ENCODE results near the gene OMD. TPM values are rescaled to one million over a fixed set of nuclear protein-coding genes. Genes with fewer than 3 reads are reported as not detected.
"Not testable (repeated sequence)": the region's sequence is repeated elsewhere in the genome, so short reads cannot be mapped to it uniquely, and the experiment has no call there.

The OMD gene
- total RNA-seq, 2 donors from 2014 or later: not detected

GRCh38 chr9:92432972-92433548, 8.8 kb upstream of the OMD start:
- no peaks in the 10 kb centered on the region for H3K36me3 Mint-ChIP-seq (ENCODE audit: low read depth)
- H3K4me1 Mint-ChIP-seq: no peaks in the 10 kb centered on the region
- no peaks in the 10 kb centered on the region for H3K27me3 Mint-ChIP-seq
- no peak overlapping the region for H3K27ac Mint-ChIP-seq
- ATAC-seq (no peak), DNase-seq (no peak)
- no peak overlapping the region for H3K4me3 Mint-ChIP-seq
- no peaks in the 10 kb centered on the region for H3K9me3 ChIP-seq (ENCODE audit: control insufficient read depth, low read length, poor library complexity, severe bottlenecking)

GRCh38 chr9:92432350-92432749, 8.1 kb upstream of the OMD start:
- no peaks in the 10 kb centered on the region for H3K27me3 Mint-ChIP-seq

GRCh38 chr9:92429836-92430235, 5.6 kb upstream of the OMD start:
- H3K9me3 ChIP-seq (ENCODE audit: control insufficient read depth, low read length, poor library complexity, severe bottlenecking): no peaks in the 10 kb centered on the region
- Mint-ChIP-seq H3K36me3 (ENCODE audit: low read depth) (no peaks in the 10 kb centered on the region), H3K27me3 (no peaks in the 10 kb centered on the region), H3K4me1 (no peaks in the 10 kb centered on the region), H3K4me3 (no peak overlapping the region), H3K27ac (no peak overlapping the region)
- DNase-seq: no peak
- no peak for ATAC-seq

More at GRCh38 chr9:92432350-92432749, 8.1 kb upstream of the OMD start:
- H3K4me3 Mint-ChIP-seq: no peak overlapping the region
- no peaks in the 10 kb centered on the region for H3K9me3 ChIP-seq (ENCODE audit: control insufficient read depth, low read length, poor library complexity, severe bottlenecking)
- no peaks in the 10 kb centered on the region for H3K4me1 Mint-ChIP-seq
- DNase-seq (no peak), ATAC-seq (no peak)
- H3K27ac Mint-ChIP-seq: no peak overlapping the region
- no peaks in the 10 kb centered on the region for H3K36me3 Mint-ChIP-seq (ENCODE audit: low read depth)

- H3K27ac Mint-ChIP-seq: no peak overlapping the region
- no peaks in the 10 kb centered on the region for H3K4me1 Mint-ChIP-seq
- no peaks in the 10 kb centered on the region for H3K36me3 Mint-ChIP-seq (ENCODE audit: low read depth)
- no peak for ATAC-seq
- no peak overlapping the region for H3K4me3 Mint-ChIP-seq
- DNase-seq: no peak
- no peaks in the 10 kb centered on the region for H3K9me3 ChIP-seq (ENCODE audit: control insufficient read depth, low read length, poor library complexity, severe bottlenecking)
- no peaks in the 10 kb centered on the region for H3K27me3 Mint-ChIP-seq
Measured at GRCh38 chr9:92426501-92427145, 2.4 kb upstream of the OMD start.

GRCh38 chr9:92425474-92425873, 1.2 kb upstream of the OMD start:
- no peaks in the 10 kb centered on the region for H3K9me3 ChIP-seq (ENCODE audit: control insufficient read depth, low read length, poor library complexity, severe bottlenecking)
- no peaks in the 10 kb centered on the region for H3K36me3 Mint-ChIP-seq (ENCODE audit: low read depth)
- H3K4me3 Mint-ChIP-seq: no peak overlapping the region
- H3K27ac Mint-ChIP-seq: no peak overlapping the region
- no peaks in the 10 kb centered on the region for H3K27me3 Mint-ChIP-seq
- no peaks in the 10 kb centered on the region for H3K4me1 Mint-ChIP-seq
- no peak for DNase-seq
- no peak for ATAC-seq

GRCh38 chr9:92423612-92424011, 659 bp downstream of the OMD start:
- Mint-ChIP-seq H3K27ac (no peak overlapping the region), H3K4me3 (no peak overlapping the region), H3K27me3 (no peaks in the 10 kb centered on the region), H3K4me1 (no peaks in the 10 kb centered on the region), H3K36me3 (ENCODE audit: low read depth) (no peaks in the 10 kb centered on the region)
- ATAC-seq: no peak
- H3K9me3 ChIP-seq (ENCODE audit: control insufficient read depth, low read length, poor library complexity, severe bottlenecking): no peaks in the 10 kb centered on the region
- no peak for DNase-seq

GRCh38 chr9:92422611-92423338, 1.5 kb downstream of the OMD start:
- Mint-ChIP-seq H3K36me3 (ENCODE audit: low read depth) (no peaks in the 10 kb centered on the region), H3K27me3 (no peaks in the 10 kb centered on the region), H3K4me1 (no peaks in the 10 kb centered on the region), H3K4me3 (no peak overlapping the region), H3K27ac (peak overlapping the region; percentile 37)
- DNase-seq: no peak
- no peak for ATAC-seq
- no peaks in the 10 kb centered on the region for H3K9me3 ChIP-seq (ENCODE audit: control insufficient read depth, low read length, poor library complexity, severe bottlenecking)

- Mint-ChIP-seq H3K36me3 (ENCODE audit: low read depth) (no peaks in the 10 kb centered on the region), H3K4me3 (no peak overlapping the region), H3K4me1 (no peaks in the 10 kb centered on the region), H3K27ac (no peak overlapping the region), H3K27me3 (no peaks in the 10 kb centered on the region)
- ATAC-seq (no peak), DNase-seq (no peak)
- H3K9me3 ChIP-seq (ENCODE audit: control insufficient read depth, low read length, poor library complexity, severe bottlenecking): no peaks in the 10 kb centered on the region
Measured at GRCh38 chr9:92414566-92414965, 9.7 kb downstream of the OMD start.

GRCh38 chr9:92411157-92411556, 13.1 kb downstream of the OMD start:
- not testable (repeated sequence) for H3K27ac Mint-ChIP-seq; H3K27me3 Mint-ChIP-seq; DNase-seq; H3K4me3 Mint-ChIP-seq; H3K4me1 Mint-ChIP-seq; H3K9me3 ChIP-seq (ENCODE audit: control insufficient read depth, low read length, poor library complexity, severe bottlenecking); H3K36me3 Mint-ChIP-seq (ENCODE audit: low read depth); ATAC-seq

- ATAC-seq (no peak), DNase-seq (no peak)
- no peak overlapping the region for H3K4me3 Mint-ChIP-seq
- H3K27me3 Mint-ChIP-seq: no peaks in the 10 kb centered on the region
- no peaks in the 10 kb centered on the region for H3K9me3 ChIP-seq (ENCODE audit: control insufficient read depth, low read length, poor library complexity, severe bottlenecking)
- H3K27ac Mint-ChIP-seq: no peak overlapping the region
- no peaks in the 10 kb centered on the region for H3K36me3 Mint-ChIP-seq (ENCODE audit: low read depth)
- H3K4me1 Mint-ChIP-seq: peaks cover 15% of the 10 kb centered on the region
Measured at GRCh38 chr9:92408747-92409478, 15.4 kb downstream of the OMD start.

- Mint-ChIP-seq H3K27me3 (no peaks in the 10 kb centered on the region), H3K36me3 (ENCODE audit: low read depth) (no peaks in the 10 kb centered on the region), H3K4me3 (no peak overlapping the region), H3K27ac (peak overlapping the region; percentile 34), H3K4me1 (peaks cover 15% of the 10 kb centered on the region)
- DNase-seq (no peak), ATAC-seq (no peak)
- H3K9me3 ChIP-seq (ENCODE audit: control insufficient read depth, low read length, poor library complexity, severe bottlenecking): no peaks in the 10 kb centered on the region
Measured at GRCh38 chr9:92407818-92408217, 16.5 kb downstream of the OMD start.

- H3K4me3 Mint-ChIP-seq: peak overlapping the region; percentile 31
Measured at GRCh38 chr9:92406477-92406876, 17.8 kb downstream of the OMD start.

GRCh38 chr9:92405818-92406217, 18.5 kb downstream of the OMD start:
- Mint-ChIP-seq H3K36me3 (ENCODE audit: low read depth) (no peaks in the 10 kb centered on the region), H3K27ac (peak overlapping the region; percentile 77), H3K4me1 (peaks cover 15% of the 10 kb centered on the region), H3K4me3 (no peak overlapping the region), H3K27me3 (no peaks in the 10 kb centered on the region)
- DNase-seq: no peak
- no peaks in the 10 kb centered on the region for H3K9me3 ChIP-seq (ENCODE audit: control insufficient read depth, low read length, poor library complexity, severe bottlenecking)
- no peak for ATAC-seq

More at GRCh38 chr9:92406477-92406876, 17.8 kb downstream of the OMD start:
- ATAC-seq: peak; percentile 90
- no peaks in the 10 kb centered on the region for H3K27me3 Mint-ChIP-seq
- H3K36me3 Mint-ChIP-seq (ENCODE audit: low read depth): no peaks in the 10 kb centered on the region
- DNase-seq: no peak
- no peaks in the 10 kb centered on the region for H3K9me3 ChIP-seq (ENCODE audit: control insufficient read depth, low read length, poor library complexity, severe bottlenecking)
- peaks cover 15% of the 10 kb centered on the region for H3K4me1 Mint-ChIP-seq
- H3K27ac Mint-ChIP-seq: peak overlapping the region; percentile 77

Data from T-helper 17 cell (primary cell).